Sigmoid colon (tissue), 7 donors: Measurements from ENCODE around the gene KIFC1. TPM values are rescaled to one million over a fixed set of nuclear protein-coding genes. Genes with fewer than 3 reads are reported as not detected.

Experiments used
- DNase-seq: peaks from one replicate; pipeline ENCODE4 v3.0.0-alpha.2; 2019
- H3K27ac ChIP-seq, 4 donors: fragments of 200-600 bp; sonication (generic); one replicate each; pipeline ENCODE4 v1.5.1; 2016 to 2019; ENCODE audit warnings: mild to moderate bottlenecking in 1 of 4
- H3K27me3 ChIP-seq, 3 donors: fragments of 200-600 bp; sonication (generic); one replicate each; pipeline ENCODE4 v1.5.1; 2019; ENCODE audit warnings: mild to moderate bottlenecking in 1 of 3
- H3K36me3 ChIP-seq, 4 donors: fragments of 200-600 bp; sonication (generic); one replicate each; pipeline ENCODE4 v1.5.1; 2016 to 2019
- H3K4me1 ChIP-seq, 4 donors: fragments of 200-600 bp; sonication (generic); one replicate each; pipeline ENCODE4 v1.5.1; 2017 to 2019
- H3K4me3 ChIP-seq, 4 donors: fragments of 200-600 bp; sonication (generic); one replicate each; pipeline ENCODE4 v1.5.1; 2017 to 2019; ENCODE audit warnings: mild to moderate bottlenecking in 2 of 4, moderate library complexity in 1 of 4
- H3K9me3 ChIP-seq, 4 donors: fragments of 200-600 bp in 3 of 4; sonication (generic) in 3 of 4; one replicate each; pipeline versions ENCODE4 v1.5.1 to v1.6.1; 2013 to 2019
- CTCF ChIP-seq, 4 experiments: fragments of 450-650 bp in 3 of 4; fragments of 200-600 bp in 1 of 4; IDR thresholded peaks; one replicate each; pipeline ENCODE4 v1.5.1; 2016 to 2019; ENCODE audit warnings: antibody characterized with exemption in 4 of 4, mild to moderate bottlenecking in 3 of 4, moderate library complexity in 2 of 4
- EP300 ChIP-seq, 4 donors: sonication (generic); formaldehyde crosslinking; IDR thresholded peaks; one replicate each; pipeline ENCODE4 v1.6.1; 2017; ENCODE audit warnings: antibody characterized with exemption in 4 of 4
- POLR2A ChIP-seq, 2 donors: fragments of 450-650 bp; IDR thresholded peaks; one replicate each; pipeline ENCODE4 v1.6.1; 2016; ENCODE audit warnings: antibody characterized with exemption in 2 of 2, mild to moderate bottlenecking in 2 of 2, moderate library complexity in 2 of 2
- POLR2AphosphoS5 ChIP-seq, 4 donors: sonication (generic); formaldehyde crosslinking; IDR thresholded peaks; one replicate each; pipeline ENCODE4 v1.6.1; 2017; ENCODE audit warnings: antibody characterized with exemption in 4 of 4
- WGBS, 2 donors: extraction: QIAGEN DNeasy Blood & Tissue Kit; methylation state at CpG; one replicate each; pipeline ENCODE4 v1.1.7; 2013; 5-methylcytosine and 5-hydroxymethylcytosine counted together
- intact Hi-C: fragments of 100-400 bp; cut with DNase I; formaldehyde crosslinking; loops from one replicate; pipeline ENCODE4 v1.15.1; 2023
- polyA plus RNA-seq, 3 donors: library from polyadenylated mRNA; stranded (reverse); fragments of 200-250 nt; gene quantifications; one replicate each; pipeline ENCODE4 v1.2.3, GENCODE V29; 2013
- total RNA-seq, 4 donors: library from RNA; depleted of rRNA; stranded (reverse); fragments of >200 nt; gene quantifications; one replicate each; pipeline ENCODE4 v1.1.0, GENCODE V29; 2016
- donor health status: healthy with polysubstance abuse.
- donor health status: Bipolar disorder and iron deficiency.
- donor health status: healthy.

KIFC1 gene
- total and polyA plus RNA-seq, 7 donors: 0.49 to 23.0 (median 1.8) TPM

- no peak overlapping the region for H3K27ac ChIP-seq
- peaks cover 2 to 73% (median 26%) of the 10 kb centered on the region in 4 donors for H3K36me3 ChIP-seq
- no peak overlapping the region for H3K4me3 ChIP-seq
- 92 to 97% methylated on average over 10 of the region's 10 CpGs for WGBS, 2 donors
- intact Hi-C loops: no loop called here
- no peak for DNase-seq
- H3K9me3 ChIP-seq: no peaks in the 10 kb centered on the region
- TF ChIP-seq POLR2A (IDR thresholded peaks at IDR 0.05): no peak
- TF ChIP-seq CTCF (IDR thresholded peaks at IDR 0.05): no peak
- TF ChIP-seq POLR2AphosphoS5 (IDR thresholded peaks at IDR 0.05): no peak
- TF ChIP-seq EP300 (IDR thresholded peaks at IDR 0.05): no peak
- H3K4me1 ChIP-seq: no peaks in the 10 kb centered on the region
- no peaks in the 10 kb centered on the region for H3K27me3 ChIP-seq
Measured at GRCh38 chr6:33446356-33446755, 54.7 kb downstream of the KIFC1 start.

DNA sequence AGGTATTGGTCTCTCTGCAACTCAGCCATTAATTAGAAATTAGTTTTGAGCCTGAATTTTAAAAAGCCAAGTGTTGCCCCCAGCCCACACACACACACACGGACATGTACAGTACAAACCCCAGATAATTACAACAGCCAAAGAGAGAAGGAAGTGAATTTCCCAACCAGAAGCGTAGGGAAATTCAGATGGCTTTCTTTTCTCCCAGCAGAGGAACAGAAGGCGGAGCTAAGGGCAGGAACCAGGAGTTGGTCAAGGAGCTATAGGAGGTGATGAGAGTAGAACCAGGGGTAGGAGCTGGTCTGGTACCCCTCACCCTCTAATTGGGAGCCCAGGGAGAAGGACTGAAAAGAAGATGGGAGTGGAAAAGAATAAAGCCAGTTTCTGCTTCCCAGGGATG lies 58.8 kb downstream of the KIFC1 start:
- H3K9me3 ChIP-seq: no peaks in the 10 kb centered on the region
- intact Hi-C loops: loop anchor here (5.0 kb wide), 1 partner anchor 122 kb away; no protein-coding TSS in a partner anchor
- peaks cover 0 to 27% (median 19%) of the 10 kb centered on the region in 4 donors for H3K4me1 ChIP-seq
- peaks cover 0 to 37% (median 9%) of the 10 kb centered on the region in 4 donors for H3K36me3 ChIP-seq
- no peak overlapping the region for H3K27ac ChIP-seq
- 69 to 77% methylated on average over 3 of the region's 3 CpGs for WGBS, 2 donors
- H3K4me3 ChIP-seq: no peak overlapping the region
- DNase-seq: no peak
- no peaks in the 10 kb centered on the region for H3K27me3 ChIP-seq
- TF ChIP-seq EP300 (IDR thresholded peaks at IDR 0.05) (no peak), CTCF (IDR thresholded peaks at IDR 0.05) (no peak), POLR2A (IDR thresholded peaks at IDR 0.05) (no peak), POLR2AphosphoS5 (IDR thresholded peaks at IDR 0.05) (no peak)

DNA sequence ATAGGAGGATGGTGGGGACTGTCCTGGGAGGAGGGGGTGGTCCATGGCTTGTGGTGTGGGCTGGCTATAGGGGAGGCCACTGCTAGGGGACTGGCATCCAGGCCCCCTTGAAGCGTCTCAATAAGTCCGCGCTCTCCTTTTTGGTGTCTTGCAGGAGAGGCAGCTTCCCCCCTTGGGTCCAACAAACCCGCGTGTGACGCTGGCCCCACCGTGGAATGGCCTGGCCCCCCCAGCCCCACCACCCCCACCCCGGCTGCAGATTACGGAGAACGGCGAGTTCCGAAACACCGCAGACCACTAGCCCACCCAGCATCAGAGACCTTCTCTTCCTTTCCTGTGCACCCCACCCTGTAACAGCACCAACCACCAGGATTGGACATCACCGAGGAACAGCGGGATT lies 60.0 kb downstream of the KIFC1 start:
- Histone ChIP-seq H3K36me3 (peaks cover 0 to 37% (median 10%) of the 10 kb centered on the region in 4 donors), H3K9me3 (no peaks in the 10 kb centered on the region), H3K4me3 (no peak overlapping the region), H3K27ac (no peak overlapping the region), H3K4me1 (peaks cover 0 to 30% (median 20%) of the 10 kb centered on the region in 4 donors), H3K27me3 (no peaks in the 10 kb centered on the region)
- DNase-seq: no peak
- intact Hi-C loops: loop anchor here (5.0 kb wide), 1 partner anchor 121 kb away; no protein-coding TSS in a partner anchor
- TF ChIP-seq POLR2A (IDR thresholded peaks at IDR 0.05): no peak
- no peak for TF ChIP-seq POLR2AphosphoS5 (IDR thresholded peaks at IDR 0.05)
- no peak for TF ChIP-seq EP300 (IDR thresholded peaks at IDR 0.05)
- no peak for TF ChIP-seq CTCF (IDR thresholded peaks at IDR 0.05)
- WGBS, 2 donors: 93 to 96% methylated on average over 15 of the region's 15 CpGs

DNA sequence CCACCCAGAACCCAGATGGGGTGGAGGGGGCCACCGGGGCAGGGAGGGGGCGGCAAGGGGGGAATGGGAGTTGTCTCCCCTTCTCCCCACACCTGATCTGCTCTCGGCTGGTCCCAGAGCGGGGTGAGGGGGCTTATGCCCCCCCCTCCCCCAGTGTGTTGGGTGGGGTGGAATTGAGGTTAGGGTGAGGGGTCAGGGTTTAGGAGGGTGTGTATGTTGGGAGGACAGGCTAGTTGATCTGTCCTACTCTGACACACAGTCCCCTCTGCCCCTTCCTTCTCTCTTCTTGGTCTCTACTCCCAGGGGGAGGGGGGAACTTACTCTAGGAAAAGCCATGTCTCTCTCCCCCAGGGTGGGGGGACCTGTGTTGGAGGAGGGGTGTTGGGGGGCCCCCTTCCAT lies 60.9 kb downstream of the KIFC1 start:
- DNase-seq: no peak
- Histone ChIP-seq H3K36me3 (peaks cover 0 to 34% (median 8%) of the 10 kb centered on the region in 4 donors), H3K4me3 (no peak overlapping the region), H3K4me1 (peaks cover 0 to 30% (median 20%) of the 10 kb centered on the region in 4 donors), H3K27ac (peak overlapping the region in 3 of 4 donors; percentile 11 to 88 (median 85)), H3K9me3 (no peaks in the 10 kb centered on the region), H3K27me3 (no peaks in the 10 kb centered on the region)
- TF ChIP-seq POLR2AphosphoS5 (IDR thresholded peaks at IDR 0.05): no peak
- TF ChIP-seq CTCF (IDR thresholded peaks at IDR 0.05): no peak
- no peak for TF ChIP-seq EP300 (IDR thresholded peaks at IDR 0.05)
- TF ChIP-seq POLR2A (IDR thresholded peaks at IDR 0.05): no peak
- intact Hi-C loops: loop anchor here (5.0 kb wide), 1 partner anchor 120 kb away; no protein-coding TSS in a partner anchor
- 89 to 90% methylated on average over 4 of the region's 4 CpGs for WGBS, 2 donors
